NCI-H1417 (cell line): ENCODE measurements around the gene IMPACT.

Experiments
- DNase-seq, 3 experiments: peaks; one replicate each; lab custom pipeline; 2025; lab: John Stamatoyannopoulos, UW

Gene IMPACT

DNA sequence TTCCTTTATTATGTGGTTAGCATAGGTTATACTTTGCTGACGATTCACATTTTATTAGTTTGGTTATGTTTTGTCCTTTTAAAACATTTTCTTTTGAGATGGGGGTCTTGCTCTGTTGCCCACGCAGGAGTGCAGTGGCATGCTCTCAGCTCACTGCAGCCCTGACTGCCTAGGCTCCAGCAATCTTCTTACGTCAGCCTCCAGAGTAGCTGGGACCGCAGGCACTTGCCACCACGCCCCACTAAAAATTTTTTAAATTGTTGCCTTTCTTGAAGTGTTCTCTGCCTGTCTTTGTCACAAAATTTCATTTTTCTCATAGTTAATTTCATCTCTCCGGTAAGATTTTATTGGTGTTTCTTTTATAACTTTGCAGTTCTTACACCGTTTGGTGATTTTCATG, 52.9 kb downstream of the IMPACT start:
- DNase-seq: no peak

DNA sequence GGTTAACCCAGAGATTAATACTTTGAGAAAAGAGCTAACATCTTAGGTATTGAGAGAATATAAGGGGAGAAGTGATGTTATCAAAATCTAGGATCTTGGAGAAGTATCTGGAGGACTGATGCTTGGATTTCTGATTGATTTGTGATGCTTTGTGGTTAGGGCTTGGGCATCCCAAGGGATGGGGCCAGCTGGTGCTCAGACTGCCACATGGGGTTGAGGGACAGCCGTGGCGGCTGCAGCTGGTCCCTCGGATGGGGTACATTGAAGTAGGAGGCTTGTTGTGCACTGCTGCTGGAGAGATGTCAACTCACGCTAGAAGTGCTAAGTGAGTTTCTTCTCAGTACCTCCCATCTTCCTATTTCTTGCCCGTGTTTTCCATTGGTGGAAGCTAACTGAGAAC, 56.4 kb downstream of the IMPACT start:
- DNase-seq: peak in 1 of 3 experiments; percentile 4

DNA sequence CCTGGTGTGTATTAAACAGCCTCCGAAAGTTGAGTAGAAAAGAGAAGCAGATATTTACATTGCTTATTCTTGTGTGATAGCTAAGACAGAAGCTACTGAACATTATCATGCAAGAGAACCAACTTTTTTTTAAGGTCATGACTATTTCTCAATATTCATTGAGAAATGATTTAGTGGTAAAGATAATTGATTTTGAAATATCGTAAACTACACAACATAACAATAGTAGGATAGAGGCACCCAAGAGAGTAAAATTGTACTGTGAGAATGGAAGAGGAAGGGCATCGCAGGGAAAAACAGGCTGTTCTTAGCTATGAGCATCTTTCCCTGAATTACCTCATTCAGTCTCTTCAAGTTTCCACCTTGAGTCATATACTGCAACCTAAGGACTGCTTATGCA, 59.2 kb downstream of the IMPACT start:
- DNase-seq: no peak

DNA sequence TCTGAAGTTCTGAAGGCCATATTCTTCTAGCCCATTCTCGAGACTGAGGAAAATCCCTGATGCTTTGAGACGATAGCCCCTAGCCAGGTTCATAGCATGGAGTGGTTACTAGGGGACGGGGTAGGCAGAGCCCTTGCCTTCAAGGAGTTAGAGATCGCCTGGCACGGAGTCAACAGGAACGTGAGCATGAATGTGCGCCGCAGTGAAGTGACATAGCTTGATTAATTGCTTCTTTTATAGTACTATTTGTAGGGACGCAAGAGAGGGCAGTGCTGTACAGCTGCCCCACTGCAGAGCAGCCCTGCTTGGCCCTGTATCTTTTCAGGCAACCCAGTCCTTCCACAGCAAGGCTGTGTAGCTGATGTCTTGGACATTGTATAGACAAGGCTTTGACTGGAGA, 60.2 kb downstream of the IMPACT start:
- DNase-seq: peak in 2 of 3 experiments; percentile 40 to 75

DNA sequence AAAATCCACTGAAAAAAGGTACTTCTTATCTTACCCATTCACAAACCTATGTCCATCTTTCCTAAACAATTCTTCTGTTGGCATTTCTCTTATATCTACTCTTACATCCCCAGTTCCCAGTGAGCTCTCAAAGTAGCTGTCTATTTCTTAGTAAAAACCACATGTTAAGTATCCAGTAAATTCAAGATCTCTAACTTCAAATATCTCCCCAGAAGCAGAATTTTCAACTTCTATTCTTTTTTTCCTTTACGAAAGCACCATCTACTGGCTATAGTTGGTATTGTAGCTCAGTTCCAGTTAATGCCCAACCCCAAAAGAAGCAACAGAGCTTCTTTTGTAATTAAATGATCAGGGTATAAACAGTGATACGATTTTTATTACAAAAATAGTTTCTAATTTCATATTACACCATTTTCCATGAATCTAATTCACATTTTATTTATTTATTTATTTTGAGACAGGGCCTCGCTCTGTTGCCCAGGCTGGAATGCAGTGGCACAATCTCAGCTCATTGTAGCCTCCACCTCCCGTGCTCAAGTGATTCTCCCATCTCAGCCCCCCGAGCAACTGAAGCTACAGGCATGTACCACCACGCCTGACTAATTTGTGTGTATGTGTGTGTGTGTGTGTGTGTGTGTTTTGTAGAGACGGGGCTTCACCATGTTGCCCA, 62.5 kb downstream of the IMPACT start:
- peak; percentile 7 to 72 (median 50) for DNase-seq

DNA sequence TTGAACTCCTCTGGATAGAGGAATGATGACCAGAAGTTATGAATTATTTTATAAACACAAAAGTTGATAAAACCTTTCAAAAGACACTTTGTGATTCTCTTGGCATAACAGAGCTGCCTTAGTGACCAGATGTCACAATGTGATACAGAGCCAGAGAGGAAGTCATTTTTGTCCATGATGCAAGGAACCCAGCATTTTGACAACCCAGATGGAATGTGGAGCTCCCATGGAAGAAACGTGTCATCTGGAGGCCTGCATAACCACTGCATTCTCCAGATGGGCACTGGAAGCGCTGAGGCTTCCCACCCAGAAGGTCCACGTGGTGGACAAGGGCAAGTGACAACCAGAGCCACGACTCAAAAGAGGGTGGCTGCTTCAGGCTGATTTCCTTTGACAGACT, 64.1 kb downstream of the IMPACT start:
- DNase-seq: no peak

DNA sequence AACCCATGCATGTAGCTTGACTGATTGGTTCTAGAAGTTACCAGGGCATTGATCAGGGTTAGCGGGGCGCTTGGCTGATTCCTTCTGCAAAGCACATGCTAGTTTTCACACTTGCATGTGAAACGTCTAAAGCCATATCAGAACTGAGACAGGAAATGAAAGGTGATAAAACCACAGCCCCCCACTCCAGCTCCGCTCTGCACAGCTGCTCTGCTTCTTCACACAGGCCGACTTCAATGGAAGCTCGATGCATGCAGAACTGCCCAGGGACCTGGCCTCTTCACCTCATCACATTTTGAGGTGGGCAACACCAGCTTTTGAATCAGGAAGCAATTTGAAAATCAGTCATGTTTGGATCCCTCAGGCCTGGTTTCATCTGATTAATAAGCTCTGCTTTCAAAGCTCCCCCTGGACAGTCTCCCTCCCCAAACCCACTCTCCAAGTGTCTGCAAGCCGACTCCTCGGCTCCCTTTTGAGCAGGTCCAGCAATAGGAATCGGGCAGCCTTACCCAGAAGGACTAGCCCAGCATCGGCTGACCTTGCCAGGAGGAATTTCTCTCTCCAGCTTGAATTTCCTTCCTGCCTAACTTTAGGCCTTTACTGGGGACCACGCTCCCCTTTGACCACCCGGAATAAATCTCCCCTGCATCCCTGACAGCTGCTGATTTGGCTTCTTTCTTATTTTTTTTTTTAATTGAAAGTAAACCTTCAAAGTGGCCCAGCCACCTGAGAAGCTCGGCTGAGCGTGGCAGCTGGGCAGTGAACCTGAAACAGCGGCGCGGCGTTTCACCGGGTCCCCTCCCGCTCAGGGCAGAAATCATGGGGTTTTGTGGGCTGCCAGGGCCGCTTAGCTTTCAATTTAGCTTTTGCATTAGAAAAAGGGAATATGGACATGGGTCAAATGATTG, 65.7 kb downstream of the IMPACT start:
- peak in 2 of 3 experiments; percentile 57 to 74 for DNase-seq

DNA sequence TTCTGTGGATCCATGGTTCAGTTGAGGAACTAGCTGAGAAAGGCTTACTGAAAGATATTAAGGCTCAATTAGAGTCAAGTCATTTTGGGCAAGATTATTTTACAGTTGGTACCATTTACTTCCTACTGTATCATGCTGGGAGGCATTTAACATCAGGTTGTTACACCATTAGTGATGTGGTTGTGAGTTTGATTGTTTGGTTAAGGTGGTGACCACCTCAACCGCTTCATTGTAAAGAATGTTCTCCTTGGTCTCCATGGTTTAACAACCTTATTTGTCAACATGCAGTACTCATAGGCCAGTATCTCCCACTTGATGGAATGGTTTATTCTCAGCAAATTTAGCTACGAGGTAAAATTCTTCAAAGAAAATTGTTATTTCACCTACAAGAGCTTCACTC, 68.1 kb downstream of the IMPACT start:
- DNase-seq: no peak

DNA sequence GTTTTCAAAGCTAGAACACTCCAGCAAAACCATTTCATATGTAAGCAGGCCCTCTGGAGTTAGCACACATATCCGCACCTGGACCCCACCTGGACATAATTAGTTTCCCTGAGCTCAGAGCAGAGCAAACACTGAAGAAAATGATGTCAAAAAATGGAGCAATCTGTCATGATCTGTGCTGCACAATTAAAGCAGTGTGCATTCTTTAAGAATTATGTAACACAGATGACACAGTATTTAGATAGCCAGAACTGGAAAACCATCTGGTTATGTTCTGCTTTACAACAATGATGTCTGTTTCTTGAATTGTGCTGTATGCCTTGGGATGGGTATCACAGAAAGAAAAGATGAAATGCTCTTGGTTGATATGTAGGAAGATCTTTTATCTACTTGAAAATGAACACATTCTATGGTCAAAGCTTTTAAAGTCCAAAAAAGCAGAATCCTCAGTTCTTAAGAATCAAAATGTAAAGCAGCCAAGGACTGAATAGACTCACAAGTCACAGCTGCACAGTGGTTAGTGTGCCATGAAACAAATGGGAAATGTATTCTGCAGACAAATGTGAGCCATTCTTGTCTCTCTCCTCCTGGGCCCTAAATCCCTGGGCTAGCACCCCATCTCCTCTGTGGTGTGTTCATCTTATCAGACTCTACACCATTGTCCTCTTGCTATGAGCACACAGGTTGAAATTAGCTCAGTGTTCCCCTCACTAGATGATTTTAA, 70.7 kb downstream of the IMPACT start:
- DNase-seq: peak in 2 of 3 experiments; percentile 51 to 81

DNA sequence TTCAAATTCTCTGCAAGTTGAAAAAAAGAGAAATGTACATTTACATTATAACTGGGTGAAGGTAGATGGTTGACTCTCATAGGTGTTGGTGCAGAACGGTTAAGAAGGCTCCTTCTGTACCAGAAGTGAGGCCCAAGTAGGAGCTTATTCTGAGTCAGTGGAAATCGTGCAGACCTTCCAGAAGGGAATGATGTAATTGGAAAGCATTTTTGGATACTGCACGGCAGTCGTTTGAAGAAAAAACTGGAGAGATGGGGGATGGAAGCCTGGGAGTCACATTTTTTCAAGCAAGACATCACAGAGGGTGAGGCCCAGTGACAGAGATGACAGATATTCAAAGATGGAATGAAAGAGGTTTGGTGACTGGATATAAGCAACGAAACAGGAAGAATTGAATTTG, 73.3 kb downstream of the IMPACT start:
- DNase-seq: no peak

DNA sequence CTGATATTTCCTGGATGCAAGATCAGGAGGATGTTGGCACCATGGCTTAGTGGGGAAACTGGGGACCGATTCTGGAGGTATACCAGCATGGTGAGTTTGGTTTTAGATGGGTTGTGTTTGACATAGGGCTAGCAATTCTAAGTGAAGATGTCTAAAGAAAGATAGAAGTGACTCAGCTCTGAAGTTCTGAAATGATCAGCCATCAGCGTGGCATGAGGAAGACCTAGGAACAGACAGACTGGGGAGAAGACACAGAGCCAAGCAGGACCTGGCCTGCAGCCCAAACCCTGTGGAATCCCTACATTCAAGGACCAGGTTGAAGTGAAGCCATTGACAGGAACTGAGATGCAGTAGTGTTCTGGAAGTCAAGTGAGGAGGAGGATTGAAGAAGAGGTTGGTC, 73.7 kb downstream of the IMPACT start:
- DNase-seq: no peak

DNA sequence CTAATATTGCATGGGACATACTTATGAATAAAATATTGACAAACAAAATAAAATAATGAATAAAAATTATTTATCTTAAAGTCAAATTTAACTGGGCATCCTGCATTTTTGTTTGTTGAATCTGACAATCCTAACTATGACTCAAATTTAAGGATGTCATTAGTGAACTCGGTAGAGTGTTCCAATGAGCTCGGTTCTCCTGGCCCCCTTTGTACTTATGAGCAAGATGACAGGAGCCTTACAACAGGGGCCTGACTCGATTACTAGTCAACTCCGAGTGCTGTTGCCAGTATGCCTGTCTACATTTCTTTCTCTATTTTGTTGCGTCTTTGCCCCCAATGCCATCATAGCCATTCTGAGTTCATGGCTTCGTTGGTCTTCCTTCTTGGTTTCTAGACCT, 74.3 kb downstream of the IMPACT start:
- DNase-seq: no peak

DNA sequence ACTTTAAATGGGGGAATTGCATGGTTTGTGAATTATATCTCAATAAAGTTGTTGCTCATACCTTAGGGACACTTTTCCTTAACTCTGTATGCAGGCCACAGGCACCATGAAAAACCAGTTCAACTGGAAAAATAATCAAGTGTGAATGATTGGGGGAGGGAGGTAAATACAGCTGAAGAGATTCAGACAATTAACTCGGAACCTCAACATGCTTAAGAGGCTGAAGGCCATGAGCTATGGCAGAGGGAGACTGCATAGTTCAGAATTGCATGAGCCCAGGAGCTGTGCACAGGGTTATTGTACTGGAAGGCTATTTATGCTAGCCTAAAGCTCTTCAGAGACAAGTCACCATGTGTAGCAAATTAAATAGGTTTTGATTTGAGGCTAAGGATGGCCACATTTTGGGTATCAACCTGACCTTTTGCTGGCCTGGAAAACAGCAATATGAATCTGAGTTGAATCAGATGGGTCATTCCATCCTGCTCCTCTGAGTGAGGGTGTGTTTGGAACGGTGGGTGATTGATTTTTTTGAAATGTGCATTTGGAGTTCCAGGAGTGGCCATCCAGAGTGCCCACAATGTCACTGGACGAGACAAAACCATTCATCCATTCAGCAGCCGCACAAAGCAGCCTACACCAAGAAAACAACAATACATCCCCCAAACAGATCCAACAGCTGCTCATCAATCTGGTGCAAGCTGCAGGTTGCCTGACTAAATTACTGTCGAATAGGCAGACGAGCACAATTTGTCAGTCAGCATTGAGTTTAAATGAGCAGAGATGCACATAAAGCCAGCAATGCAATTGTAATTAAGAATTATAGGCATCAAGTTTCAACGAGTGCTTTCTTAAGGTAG, 76.4 kb downstream of the IMPACT start:
- DNase-seq: peak in 2 of 3 experiments; percentile 37 to 79
